ENCODE data around the gene GJE1.
"Not testable (repeated sequence)": the region's sequence is repeated elsewhere in the genome, so short reads cannot be mapped to it uniquely, and the experiment has no call there.

DNA sequence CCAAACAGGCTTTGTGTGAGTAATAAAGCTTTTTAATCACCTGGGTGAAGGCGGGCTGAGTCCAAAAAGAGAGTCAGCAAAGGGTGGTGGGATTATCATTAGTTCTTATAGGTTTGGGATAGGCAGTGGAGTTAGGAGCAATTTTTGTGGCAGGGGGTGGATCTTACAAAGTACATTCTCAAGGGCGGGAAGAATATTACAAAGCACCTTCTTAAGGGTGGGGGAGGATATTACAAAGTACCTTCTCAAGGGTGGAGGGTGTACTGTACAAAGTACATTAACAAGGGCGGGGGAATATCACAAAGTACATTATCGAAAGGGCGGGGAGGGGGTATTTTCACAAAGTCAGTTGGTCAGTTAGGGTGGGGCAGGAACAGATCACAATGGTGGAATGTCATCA, 27.9 kb upstream of the GJE1 start:
- TF ChIP-seq, protein P1, sequence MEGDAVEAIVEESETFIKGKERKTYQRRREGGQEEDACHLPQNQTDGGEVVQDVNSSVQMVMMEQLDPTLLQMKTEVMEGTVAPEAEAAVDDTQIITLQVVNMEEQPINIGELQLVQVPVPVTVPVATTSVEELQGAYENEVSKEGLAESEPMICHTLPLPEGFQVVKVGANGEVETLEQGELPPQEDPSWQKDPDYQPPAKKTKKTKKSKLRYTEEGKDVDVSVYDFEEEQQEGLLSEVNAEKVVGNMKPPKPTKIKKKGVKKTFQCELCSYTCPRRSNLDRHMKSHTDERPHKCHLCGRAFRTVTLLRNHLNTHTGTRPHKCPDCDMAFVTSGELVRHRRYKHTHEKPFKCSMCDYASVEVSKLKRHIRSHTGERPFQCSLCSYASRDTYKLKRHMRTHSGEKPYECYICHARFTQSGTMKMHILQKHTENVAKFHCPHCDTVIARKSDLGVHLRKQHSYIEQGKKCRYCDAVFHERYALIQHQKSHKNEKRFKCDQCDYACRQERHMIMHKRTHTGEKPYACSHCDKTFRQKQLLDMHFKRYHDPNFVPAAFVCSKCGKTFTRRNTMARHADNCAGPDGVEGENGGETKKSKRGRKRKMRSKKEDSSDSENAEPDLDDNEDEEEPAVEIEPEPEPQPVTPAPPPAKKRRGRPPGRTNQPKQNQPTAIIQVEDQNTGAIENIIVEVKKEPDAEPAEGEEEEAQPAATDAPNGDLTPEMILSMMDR (IDR thresholded peaks at IDR 0.05): not testable (repeated sequence)
- TF ChIP-seq POLR2A (IDR thresholded peaks at IDR 0.05): not testable (repeated sequence)

Data from heart left ventricle (tissue), 13 donors.